Trophoblast cell (in vitro differentiated cells and primary cell): ENCODE results near the gene GPRC5B.

Experiments
- DNase-seq, 2 donors: peaks; one replicate each; pipeline ENCODE4 v3.0.0-alpha.2; 2016
- H2AFZ ChIP-seq: 2 replicates; pipeline ENCODE4 v1.6.1; 2013; ENCODE audit warnings: low read length, moderate library complexity, mild to moderate bottlenecking; ENCODE audit not compliant: insufficient read depth, poor library complexity
- H2AK5ac ChIP-seq: 2 replicates; pipeline ENCODE4 v1.6.1; 2013; ENCODE audit warnings: mild to moderate bottlenecking, low read length
- H2BK120ac ChIP-seq: 2 replicates; pipeline ENCODE4 v1.6.1; 2013; ENCODE audit warnings: low read length, mild to moderate bottlenecking, moderate library complexity; ENCODE audit not compliant: insufficient read depth, poor library complexity
- H2BK12ac ChIP-seq: 2 replicates; pipeline ENCODE4 v1.6.1; 2013; ENCODE audit warnings: mild to moderate bottlenecking, low read length, moderate library complexity
- H2BK5ac ChIP-seq: 2 replicates; pipeline ENCODE4 v1.6.1; 2013; ENCODE audit warnings: low read length, low read depth, moderate library complexity, mild to moderate bottlenecking; ENCODE audit not compliant: poor library complexity
- H3K14ac ChIP-seq: 2 replicates; pipeline ENCODE4 v1.6.1; 2013; ENCODE audit warnings: mild to moderate bottlenecking, low read length
- H3K18ac ChIP-seq: 2 replicates; pipeline ENCODE4 v1.6.1; 2013; ENCODE audit warnings: mild to moderate bottlenecking, low read length
- H3K23ac ChIP-seq: 2 replicates; pipeline ENCODE4 v1.6.1; 2013; ENCODE audit warnings: low read length
- H3K27ac ChIP-seq: 2 replicates; pipeline ENCODE4 v1.5.1; 2013; ENCODE audit warnings: low read depth, mild to moderate bottlenecking, inconsistent platforms, low read length, moderate library complexity
- H3K27me3 ChIP-seq: 2 replicates; pipeline ENCODE4 v1.6.1; 2013; ENCODE audit warnings: inconsistent platforms, mild to moderate bottlenecking, low read length, moderate library complexity; ENCODE audit not compliant: insufficient read depth
- H3K36me3 ChIP-seq, 2 experiments: 1 replicate in 1 of 2; 2 replicates in 1 of 2; pipeline ENCODE4 v1.6.1; 2013; ENCODE audit warnings: low read length in 2 of 2, mild to moderate bottlenecking in 2 of 2, moderate library complexity in 1 of 2; ENCODE audit not compliant: insufficient read depth in 2 of 2, control insufficient read depth in 1 of 2
- H3K4ac ChIP-seq: 2 replicates; pipeline ENCODE4 v1.6.1; 2013; ENCODE audit warnings: low read depth, mild to moderate bottlenecking, low read length, moderate library complexity
- H3K4me1 ChIP-seq, 2 experiments: 1 replicate in 1 of 2; 2 replicates in 1 of 2; pipeline ENCODE4 v1.6.1; 2013; ENCODE audit warnings: low read length in 2 of 2, mild to moderate bottlenecking in 2 of 2, moderate library complexity in 1 of 2; ENCODE audit not compliant: insufficient read depth in 2 of 2, control insufficient read depth in 1 of 2
- H3K4me2 ChIP-seq: 2 replicates; pipeline ENCODE4 v1.6.1; 2013; ENCODE audit warnings: inconsistent platforms, mild to moderate bottlenecking, low read length, moderate library complexity
- H3K4me3 ChIP-seq: 2 replicates; pipeline ENCODE4 v1.5.1; 2013; ENCODE audit warnings: mild to moderate bottlenecking, low read depth, low read length, inconsistent platforms
- H3K79me1 ChIP-seq: one replicate; pipeline ENCODE4 v1.6.1; 2013; ENCODE audit warnings: low read length
- H3K79me2 ChIP-seq: 2 replicates; pipeline ENCODE4 v1.6.1; 2013; ENCODE audit warnings: low read length, mild to moderate bottlenecking; ENCODE audit not compliant: control insufficient read depth, insufficient read depth, poor library complexity
- H3K9ac ChIP-seq: 2 replicates; pipeline ENCODE4 v1.6.1; 2013; ENCODE audit warnings: mild to moderate bottlenecking, low read length
- H3K9me3 ChIP-seq: 2 replicates; pipeline ENCODE4 v1.6.1; 2013; ENCODE audit warnings: low read depth, mild to moderate bottlenecking, control low read depth, inconsistent platforms, low read length; ENCODE audit not compliant: insufficient read depth
- H4K12ac ChIP-seq: 2 replicates; pipeline ENCODE4 v1.6.1; 2013; ENCODE audit warnings: low read depth, mild to moderate bottlenecking, low read length, moderate library complexity
- H4K8ac ChIP-seq: 2 replicates; pipeline ENCODE4 v1.6.1; 2013; ENCODE audit warnings: low read depth, mild to moderate bottlenecking, low read length, moderate library complexity
- H4K91ac ChIP-seq: one replicate; pipeline ENCODE4 v1.6.1; 2013; ENCODE audit warnings: low read depth, mild to moderate bottlenecking, low read length, moderate library complexity
- WGBS: extraction: QIAGEN DNeasy Blood & Tissue Kit; methylation state at CpG from one replicate; pipeline ENCODE4 v1.1.7; 2013; ENCODE audit warnings: missing lambda C conversion rate; ENCODE audit not compliant: insufficient read length, insufficient coverage; ENCODE audit errors: extremely low coverage; 5-methylcytosine and 5-hydroxymethylcytosine counted together

The GPRC5B gene

DNA sequence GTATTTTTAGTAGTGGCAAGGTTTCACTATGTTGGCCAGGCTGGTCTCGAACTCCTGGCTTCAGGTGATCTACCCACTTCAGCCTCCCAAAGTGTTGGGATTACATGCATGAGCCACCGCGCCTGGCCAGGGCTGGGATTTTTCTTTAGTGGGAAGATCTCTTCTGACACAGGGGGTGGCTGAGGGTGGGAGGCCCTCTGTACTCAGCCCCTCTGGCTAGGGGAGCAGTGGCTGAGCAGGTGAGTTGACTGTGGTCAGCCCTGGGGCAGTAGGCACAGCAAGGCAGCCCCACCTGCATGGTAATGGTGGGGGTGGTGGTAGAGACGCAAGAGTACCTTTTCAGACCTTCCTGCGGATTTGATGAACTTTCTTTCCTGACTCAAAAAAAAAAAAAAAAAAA lies 12.3 kb upstream of the GPRC5B start:
- no peaks in the 10 kb centered on the region for H3K79me1 ChIP-seq
- no peaks in the 10 kb centered on the region for H3K27me3 ChIP-seq
- H4K91ac ChIP-seq: no peak overlapping the region
- no peak overlapping the region for H4K8ac ChIP-seq
- H2AK5ac ChIP-seq: no peak overlapping the region
- no peaks in the 10 kb centered on the region for H3K36me3 ChIP-seq
- no peak overlapping the region for H3K27ac ChIP-seq
- H3K9ac ChIP-seq: no peak overlapping the region
- H3K23ac ChIP-seq: no peak overlapping the region
- H2AFZ ChIP-seq: no peak overlapping the region
- H2BK12ac ChIP-seq: no peak overlapping the region
- no peak overlapping the region for H3K4ac ChIP-seq
- no peak overlapping the region for H3K14ac ChIP-seq
- H3K79me2 ChIP-seq: no peaks in the 10 kb centered on the region
- H2BK5ac ChIP-seq: no peak overlapping the region
- H3K4me2 ChIP-seq: no peak overlapping the region
- no peak overlapping the region for H3K4me3 ChIP-seq
- no peaks in the 10 kb centered on the region for H3K9me3 ChIP-seq
- H3K4me1 ChIP-seq: no peaks in the 10 kb centered on the region
- no peak overlapping the region for H4K12ac ChIP-seq
- H2BK120ac ChIP-seq: no peak overlapping the region
- WGBS: no CpG with 5 or more reads among the region's 5 CpGs
- no peak overlapping the region for H3K18ac ChIP-seq
- no peak for DNase-seq

DNA sequence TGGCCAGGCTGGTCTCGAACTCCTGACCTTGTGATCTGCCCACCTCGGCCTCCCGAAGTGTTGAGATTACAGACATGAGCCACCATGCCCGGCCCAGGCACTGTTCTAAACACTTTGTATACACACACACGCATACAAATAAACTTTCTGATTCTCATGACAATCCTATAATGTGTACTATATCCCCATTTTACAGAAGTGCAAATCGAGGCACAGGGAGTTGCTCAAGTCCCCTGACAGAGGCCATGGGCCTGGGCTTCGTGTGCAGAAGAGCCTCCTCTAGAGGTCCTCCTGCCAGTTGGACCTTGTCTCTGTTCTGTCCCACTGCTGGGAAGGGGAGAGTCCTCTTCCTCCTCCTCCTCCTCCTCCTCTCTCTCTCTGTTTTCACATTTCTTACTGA lies 9.9 kb upstream of the GPRC5B start:
- no peaks in the 10 kb centered on the region for H3K79me1 ChIP-seq
- H2AFZ ChIP-seq: no peak overlapping the region
- WGBS: no CpG with 5 or more reads among the region's 7 CpGs
- H4K12ac ChIP-seq: no peak overlapping the region
- H2BK120ac ChIP-seq: no peak overlapping the region
- no peak overlapping the region for H2AK5ac ChIP-seq
- no peak overlapping the region for H3K14ac ChIP-seq
- no peak overlapping the region for H3K4me3 ChIP-seq
- H3K9me3 ChIP-seq: no peaks in the 10 kb centered on the region
- H3K4me1 ChIP-seq: no peaks in the 10 kb centered on the region
- no peaks in the 10 kb centered on the region for H3K27me3 ChIP-seq
- H3K79me2 ChIP-seq: no peaks in the 10 kb centered on the region
- H2BK5ac ChIP-seq: no peak overlapping the region
- H2BK12ac ChIP-seq: no peak overlapping the region
- no peak overlapping the region for H3K4me2 ChIP-seq
- H3K23ac ChIP-seq: no peak overlapping the region
- no peaks in the 10 kb centered on the region for H3K36me3 ChIP-seq
- H3K4ac ChIP-seq: no peak overlapping the region
- no peak overlapping the region for H3K27ac ChIP-seq
- H4K8ac ChIP-seq: no peak overlapping the region
- no peak overlapping the region for H3K18ac ChIP-seq
- H4K91ac ChIP-seq: no peak overlapping the region
- DNase-seq: no peak
- no peak overlapping the region for H3K9ac ChIP-seq

DNA sequence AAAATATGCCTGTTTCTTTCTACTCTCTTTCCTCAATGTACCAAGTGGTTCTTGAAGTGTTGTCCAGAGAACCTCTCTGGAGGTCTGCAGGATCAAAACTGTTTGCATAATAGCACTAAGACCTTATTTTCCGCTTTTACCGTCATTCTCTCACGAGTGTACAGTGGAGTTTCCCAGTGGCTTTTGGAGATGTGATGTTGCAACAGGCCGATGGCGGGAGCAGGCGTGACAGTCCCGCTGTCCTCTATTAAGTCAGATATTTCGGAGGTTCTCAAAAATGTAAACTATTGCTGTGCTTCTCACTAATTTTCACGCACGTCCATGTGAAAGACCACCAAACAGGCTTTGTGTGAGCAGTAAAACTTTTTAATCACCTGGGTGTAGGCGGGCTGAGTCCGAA lies 8.3 kb upstream of the GPRC5B start:
- no peak overlapping the region for H3K14ac ChIP-seq
- H3K9ac ChIP-seq: no peak overlapping the region
- H2AK5ac ChIP-seq: no peak overlapping the region
- no peak overlapping the region for H3K4me2 ChIP-seq
- H3K79me2 ChIP-seq: no peaks in the 10 kb centered on the region
- DNase-seq: no peak
- no peaks in the 10 kb centered on the region for H3K79me1 ChIP-seq
- H3K4ac ChIP-seq: no peak overlapping the region
- H3K4me3 ChIP-seq: no peak overlapping the region
- no peak overlapping the region for H3K27ac ChIP-seq
- H4K8ac ChIP-seq: no peak overlapping the region
- no peak overlapping the region for H2AFZ ChIP-seq
- no peak overlapping the region for H2BK12ac ChIP-seq
- no peak overlapping the region for H4K12ac ChIP-seq
- H3K4me1 ChIP-seq: no peaks in the 10 kb centered on the region
- no CpG with 5 or more reads among the region's 12 CpGs for WGBS
- no peak overlapping the region for H3K18ac ChIP-seq
- H3K27me3 ChIP-seq: no peaks in the 10 kb centered on the region
- no peak overlapping the region for H3K23ac ChIP-seq
- no peak overlapping the region for H2BK5ac ChIP-seq
- H3K9me3 ChIP-seq: no peaks in the 10 kb centered on the region
- no peak overlapping the region for H4K91ac ChIP-seq
- H3K36me3 ChIP-seq: no peaks in the 10 kb centered on the region
- H2BK120ac ChIP-seq: no peak overlapping the region

DNA sequence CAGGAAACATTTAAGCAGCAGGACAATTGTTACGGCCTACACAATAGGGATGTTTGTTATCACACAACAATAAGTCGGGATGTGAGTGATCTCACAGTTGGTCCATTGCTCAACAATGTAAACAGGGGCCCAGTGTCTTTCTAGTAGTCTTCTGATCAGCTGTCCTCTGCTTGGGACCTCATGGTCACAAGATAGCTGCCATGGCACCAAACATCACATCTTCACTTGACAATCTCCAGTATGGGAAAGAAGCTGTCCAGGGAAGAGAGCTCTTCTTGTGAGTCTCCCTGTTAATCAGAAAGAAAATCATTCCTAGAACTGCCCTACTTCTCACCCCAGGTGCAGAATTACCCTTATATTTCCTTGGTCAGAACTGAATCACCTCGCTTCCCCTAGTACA lies 6.3 kb upstream of the GPRC5B start:
- Histone ChIP-seq H4K8ac (no peak overlapping the region), H3K27ac (no peak overlapping the region), H4K12ac (no peak overlapping the region), H3K23ac (no peak overlapping the region), H3K9me3 (no peaks in the 10 kb centered on the region), H3K14ac (no peak overlapping the region), H3K18ac (no peak overlapping the region), H3K79me1 (no peaks in the 10 kb centered on the region), H2AFZ (no peak overlapping the region), H3K4me1 (no peaks in the 10 kb centered on the region), H3K27me3 (no peaks in the 10 kb centered on the region), H2BK12ac (no peak overlapping the region), H3K4me2 (no peak overlapping the region), H4K91ac (no peak overlapping the region), H3K4me3 (no peak overlapping the region), H3K9ac (no peak overlapping the region), H2BK120ac (no peak overlapping the region), H2AK5ac (no peak overlapping the region), H3K4ac (no peak overlapping the region), H3K79me2 (no peaks in the 10 kb centered on the region), H3K36me3 (no peaks in the 10 kb centered on the region), H2BK5ac (no peak overlapping the region)
- no CpG with 5 or more reads among the region's 3 CpGs for WGBS
- DNase-seq: no peak
